DMS 273 (cell line): Measurements from ENCODE around the gene KRTAP9-6.

Experiments used
- DNase-seq: peaks from one replicate; lab custom pipeline; 2025; ENCODE audit not compliant: unreplicated experiment; lab: John Stamatoyannopoulos, UW

Gene KRTAP9-6

DNA sequence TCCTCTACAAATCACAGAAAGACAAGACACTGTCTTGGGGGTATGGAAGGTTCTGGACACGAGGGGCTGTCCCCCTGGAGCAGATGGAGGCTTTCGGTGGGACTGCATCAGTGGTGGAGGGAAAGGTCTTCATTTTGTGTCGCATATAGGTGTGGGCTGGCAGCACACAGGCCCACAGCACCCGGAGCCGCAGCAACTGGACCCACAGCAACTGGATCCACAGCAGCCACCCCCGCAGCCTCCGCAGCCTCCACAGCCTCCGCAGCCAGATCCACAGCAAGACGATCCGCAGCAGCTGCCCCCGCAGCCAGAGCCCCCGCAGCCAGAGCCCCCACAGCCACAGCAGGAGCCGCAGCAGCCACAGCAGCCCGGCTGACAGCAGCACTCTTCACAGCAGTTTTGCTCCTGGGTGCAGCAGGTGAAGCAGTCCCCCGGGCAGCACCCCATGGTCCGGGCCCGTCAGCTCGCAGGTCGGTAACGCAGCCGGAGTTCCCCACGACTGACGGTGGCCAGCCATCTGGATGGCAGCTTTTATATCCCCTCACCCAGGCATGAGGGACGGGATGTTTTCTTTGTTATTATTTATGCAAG, 50.1 kb downstream of the KRTAP9-6 start, which contains the start of gene KRTAP17-1:
KRTAP17-1 (minus strand) TSS at position 507 of the 591 bp plus-strand sequence; CDS start at position 447, 60 bp downstream.
- no peak for DNase-seq
